SK-N-SH (cell line): ENCODE results near the gene MAP4K1. TPM values are rescaled to one million over a fixed set of nuclear protein-coding genes. Genes with fewer than 3 reads are reported as not detected.

ENCODE experiments used
- CTCF ChIA-PET: fragments of 300-600, 350-600 bp; formaldehyde crosslinking; extraction: SDS; loops from one replicate; lab custom pipeline; 2021; lab: Yijun Ruan, JAX
- POLR2A ChIA-PET: fragments of 350-600 bp; sonication (Branson Sonifier 250); formaldehyde crosslinking; extraction: SDS; loops from one replicate; lab custom pipeline; 2020; ENCODE audit warnings: antibody characterized with exemption, inconsistent platforms; lab: Yijun Ruan, JAX
- DNase-seq: peaks from one replicate; pipeline ENCODE4 v3.0.0; 2012
- H2AFZ ChIP-seq: fragments of 200-600 bp; sonication (generic); 2 replicates; pipeline ENCODE4 v1.8.1; 2016; ENCODE audit warnings: antibody characterized with exemption, mild to moderate bottlenecking, low read depth
- H3F3A ChIP-seq: fragments of 200-600 bp; sonication (generic); replicated peaks from 2 replicates; pipeline ENCODE3; 2016; ENCODE audit warnings: antibody characterized with exemption, mild to moderate bottlenecking; ENCODE audit not compliant: insufficient read depth
- H3K27ac ChIP-seq, 2 experiments: fragments of 200-500 bp in 1 of 2; fragments of 200-600 bp in 1 of 2; sonication (Bioruptor generic) in 1 of 2; sonication (generic), shearing (Covaris generic) in 1 of 2; 2 replicates each; pipeline versions ENCODE4 v1.5.1 to v1.6.1; 2014 to 2016; ENCODE audit warnings: low read depth in 2 of 2, inconsistent platforms in 1 of 2, low read length in 1 of 2, mild to moderate bottlenecking in 1 of 2, mixed read lengths in 1 of 2
- H3K27me3 ChIP-seq: fragments of 200-600 bp; sonication (generic), shearing (Covaris generic); 2 replicates; pipeline ENCODE4 v1.6.1; 2016; ENCODE audit warnings: mixed run types; ENCODE audit not compliant: insufficient read depth
- H3K36me3 ChIP-seq, 2 experiments: fragments of 200-500 bp in 1 of 2; fragments of 200-600 bp in 1 of 2; sonication (Bioruptor generic) in 1 of 2; sonication (generic) in 1 of 2; replicated peaks in 1 of 2; 2 replicates each; pipeline versions ENCODE3 to v1.5.1; 2014 to 2016; ENCODE audit warnings: low read length in 1 of 2, mild to moderate bottlenecking in 1 of 2; ENCODE audit not compliant: insufficient read depth in 2 of 2, control insufficient read depth in 1 of 2
- H3K4me1 ChIP-seq, 2 experiments: fragments of 200-500 bp in 1 of 2; fragments of 200-600 bp in 1 of 2; sonication (Bioruptor generic) in 1 of 2; sonication (generic), shearing (Covaris generic) in 1 of 2; 2 replicates each; pipeline versions ENCODE4 v1.5.1 to v1.6.1; 2014 to 2016; ENCODE audit warnings: low read depth in 1 of 2, low read length in 1 of 2, mixed run types in 1 of 2; ENCODE audit not compliant: insufficient read depth in 2 of 2, control insufficient read depth in 1 of 2
- H3K4me2 ChIP-seq: fragments of 200-600 bp; sonication (generic), shearing (Covaris generic); 2 replicates; pipeline ENCODE4 v1.6.1; 2017; ENCODE audit warnings: mixed run types
- H3K4me3 ChIP-seq, 2 experiments: fragments of 200-500 bp in 1 of 2; fragments of 200-600 bp in 1 of 2; sonication (Bioruptor generic) in 1 of 2; sonication (generic), shearing (Covaris generic) in 1 of 2; 2 replicates each; pipeline versions ENCODE4 v1.5.1 to v1.8.1; 2014 to 2016; ENCODE audit warnings: low read depth in 2 of 2, inconsistent platforms in 1 of 2, low read length in 1 of 2, mild to moderate bottlenecking in 1 of 2, mixed read lengths in 1 of 2, moderate library complexity in 1 of 2
- H3K79me2 ChIP-seq: fragments of 200-600 bp; sonication (generic); 2 replicates; pipeline ENCODE4 v1.8.1; 2017; ENCODE audit warnings: mild to moderate bottlenecking; ENCODE audit not compliant: insufficient read depth
- H3K9ac ChIP-seq: fragments of 200-600 bp; sonication (generic); 2 replicates; pipeline ENCODE4 v1.6.1; 2017; ENCODE audit warnings: mixed run types
- H3K9me2 ChIP-seq: fragments of 200-600 bp; sonication (generic); 2 replicates; pipeline ENCODE4 v1.6.1; 2017; ENCODE audit warnings: mixed run types
- H3K9me3 ChIP-seq: fragments of 200-600 bp; sonication (generic); 2 replicates; pipeline ENCODE4 v1.6.1; 2017; ENCODE audit warnings: mixed run types, mild to moderate bottlenecking, moderate library complexity
- H4K20me1 ChIP-seq: fragments of 200-600 bp; sonication (generic); 2 replicates; pipeline ENCODE4 v1.6.1; 2017; ENCODE audit warnings: mild to moderate bottlenecking, mixed run types; ENCODE audit not compliant: insufficient read depth
- CHD2 ChIP-seq: fragments of 150-350 bp; IDR thresholded peaks from 2 replicates; pipeline ENCODE4 v1.6.1; 2018; ENCODE audit warnings: low read length; ENCODE audit not compliant: partially characterized antibody
- ELF1 ChIP-seq: IDR thresholded peaks from 2 replicates; pipeline ENCODE4 v1.4.0; 2012
- EP300 ChIP-seq, 2 experiments: IDR thresholded peaks; 2 replicates each; pipeline versions ENCODE4 v1.4.0 to v1.6.1; 2012; ENCODE audit warnings: borderline replicate concordance in 1 of 2, low read depth in 1 of 2, low read length in 1 of 2
- EZH2phosphoT487 ChIP-seq: fragments of 200-600 bp; sonication (generic); IDR thresholded peaks from 2 replicates; pipeline ENCODE4 v1.6.1; 2017; ENCODE audit warnings: low read depth, mixed run types, mild to moderate bottlenecking, antibody characterized with exemption, moderate library complexity, borderline replicate concordance
- FOXJ3 ChIP-seq: sonication (generic); formaldehyde crosslinking; IDR thresholded peaks from 2 replicates; pipeline ENCODE4 v1.5.1; 2020; ENCODE audit warnings: mild to moderate bottlenecking, missing genetic modification reagents
- FOXM1 ChIP-seq: IDR thresholded peaks from 2 replicates; pipeline ENCODE4 v1.4.0; 2012; ENCODE audit warnings: low read depth, mild to moderate bottlenecking
- GABPA ChIP-seq: IDR thresholded peaks from 2 replicates; pipeline ENCODE4 v1.4.0; 2012; ENCODE audit warnings: low read depth, mild to moderate bottlenecking
- GATA2 ChIP-seq: sonication (generic); formaldehyde crosslinking; IDR thresholded peaks from 2 replicates; pipeline ENCODE4 v1.5.0; 2020; ENCODE audit warnings: mild to moderate bottlenecking, missing genetic modification reagents
- JUND ChIP-seq: IDR thresholded peaks from 2 replicates; pipeline ENCODE4 v1.4.0; 2012
- MEF2A ChIP-seq: IDR thresholded peaks from 2 replicates; pipeline ENCODE4 v1.4.0; 2012; ENCODE audit warnings: low read depth, borderline replicate concordance
- MXI1 ChIP-seq: IDR thresholded peaks from 2 replicates; pipeline ENCODE4 v1.6.1; 2012; ENCODE audit warnings: mild to moderate bottlenecking, low read depth, low read length, improper control_type of control experiment
- NFIC ChIP-seq: IDR thresholded peaks from 2 replicates; pipeline ENCODE4 v1.4.0; 2012; ENCODE audit warnings: borderline replicate concordance
- NRF1 ChIP-seq: IDR thresholded peaks from 2 replicates; pipeline ENCODE4 v1.6.1; 2012; ENCODE audit warnings: low read depth, mild to moderate bottlenecking, low read length
- RAD21 ChIP-seq: IDR thresholded peaks from 2 replicates; pipeline ENCODE4 v1.6.1; 2012; ENCODE audit warnings: mild to moderate bottlenecking, low read length
- RCOR1 ChIP-seq: fragments of 150-350 bp; IDR thresholded peaks from 2 replicates; pipeline ENCODE4 v1.6.1; 2017; ENCODE audit warnings: antibody characterized with exemption, low read length
- RFX5 ChIP-seq: IDR thresholded peaks from 2 replicates; pipeline ENCODE4 v1.6.1; 2012; ENCODE audit warnings: mild to moderate bottlenecking, improper control_type of control experiment, low read length
- RXRA ChIP-seq: IDR thresholded peaks from 2 replicates; pipeline ENCODE4 v1.4.0; 2012; ENCODE audit warnings: low read depth, mild to moderate bottlenecking, borderline replicate concordance
- TAF1 ChIP-seq: IDR thresholded peaks from 2 replicates; pipeline ENCODE4 v1.6.1; 2012; ENCODE audit warnings: low read depth, mild to moderate bottlenecking, low read length, moderate library complexity, borderline replicate concordance
- TEAD4 ChIP-seq: IDR thresholded peaks from 2 replicates; pipeline ENCODE4 v1.4.0; 2012; ENCODE audit warnings: mild to moderate bottlenecking, borderline replicate concordance; ENCODE audit not compliant: insufficient read depth
- WGBS: methylation state at CpG from one replicate; pipeline ENCODE4 v1.1.6; 2017; ENCODE audit warnings: low lambda C conversion rate; 5-methylcytosine and 5-hydroxymethylcytosine counted together
- polyA plus RNA-seq, 3 experiments: library from polyadenylated mRNA; depleted of rRNA; stranded (reverse); fragments of >200 nt; gene quantifications; 2 replicates each; pipeline ENCODE4 v1.2.3, GENCODE V29; 2012
- TF ChIP-seq, protein P1 (sequence below): IDR thresholded peaks from 2 replicates; pipeline ENCODE4 v1.4.0; 2012; ENCODE audit warnings: low read depth
- TF ChIP-seq, protein P2 (sequence below): fragments of 150-350 bp; IDR thresholded peaks from 2 replicates; pipeline ENCODE4 v1.6.1; 2017; ENCODE audit warnings: antibody characterized with exemption, low read length, low read depth, borderline replicate concordance
- TF ChIP-seq, protein P3 (sequence below): fragments of 200-600 bp; sonication (generic); IDR thresholded peaks from 2 replicates; pipeline ENCODE4 v1.6.1; 2017; ENCODE audit warnings: antibody characterized with exemption, mild to moderate bottlenecking, moderate library complexity
- TF ChIP-seq, protein P4 (sequence below): fragments of 150-350 bp; IDR thresholded peaks from 2 replicates; pipeline ENCODE4 v1.6.1; 2016; ENCODE audit warnings: mild to moderate bottlenecking, low read depth, low read length
- TF ChIP-seq, protein P5 (sequence below): IDR thresholded peaks from 2 replicates; pipeline ENCODE4 v1.4.0; 2012; ENCODE audit warnings: low read depth, borderline replicate concordance

Gene MAP4K1
- polyA plus RNA-seq, 1 of the 3 experiments (the other 2 are of a cell fraction): 0.31 TPM

DNA sequence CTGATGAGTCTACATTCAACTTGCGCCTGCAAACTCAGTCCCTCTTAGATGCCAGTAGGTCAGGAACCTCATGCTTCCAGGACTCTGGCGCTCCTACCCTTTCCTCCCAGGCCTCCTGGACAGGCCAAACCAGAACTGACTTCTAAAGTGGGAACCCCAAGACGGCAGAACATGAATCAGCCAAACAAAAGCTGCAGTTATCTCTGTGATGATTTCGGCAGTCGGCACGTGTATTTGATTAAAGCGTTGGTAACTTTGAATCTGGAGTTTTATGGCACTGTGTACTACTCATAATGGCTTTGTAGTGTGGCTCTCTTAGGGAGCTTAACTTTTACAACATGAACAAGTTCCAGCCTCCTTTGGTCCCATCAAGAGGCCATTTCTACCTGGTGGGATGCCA, 43.4 kb upstream of the MAP4K1 start:
- DNase-seq: no peak
- Histone ChIP-seq H3K27ac (peak overlapping the region; percentile 30 to 99; a peak in 3 of 4 replicates), H3K4me1 (peaks cover 33 to 71% of the 10 kb centered on the region in 2 experiments; a peak in 3 of 4 replicates), H3K79me2 (peaks cover 95% of the 10 kb centered on the region), H3F3A (peaks cover 49% of the 10 kb centered on the region), H4K20me1 (peaks cover 23% of the 10 kb centered on the region), H3K36me3 (peaks cover 6 to 12% of the 10 kb centered on the region in 2 experiments), H3K9me2 (no peaks in the 10 kb centered on the region), H3K4me2 (no peak overlapping the region; the same call in 1 of the 2 replicates), H2AFZ (no peak overlapping the region), H3K9me3 (no peaks in the 10 kb centered on the region), H3K27me3 (no peaks in the 10 kb centered on the region), H3K4me3 (no peak overlapping the region), H3K9ac (no peak overlapping the region)
- TF ChIP-seq, protein P1, sequence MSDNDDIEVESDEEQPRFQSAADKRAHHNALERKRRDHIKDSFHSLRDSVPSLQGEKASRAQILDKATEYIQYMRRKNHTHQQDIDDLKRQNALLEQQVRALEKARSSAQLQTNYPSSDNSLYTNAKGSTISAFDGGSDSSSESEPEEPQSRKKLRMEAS: no peak
- TF ChIP-seq TEAD4: no peak
- TF ChIP-seq GATA2: no peak
- no peak for TF ChIP-seq CHD2
- TF ChIP-seq, protein P2, sequence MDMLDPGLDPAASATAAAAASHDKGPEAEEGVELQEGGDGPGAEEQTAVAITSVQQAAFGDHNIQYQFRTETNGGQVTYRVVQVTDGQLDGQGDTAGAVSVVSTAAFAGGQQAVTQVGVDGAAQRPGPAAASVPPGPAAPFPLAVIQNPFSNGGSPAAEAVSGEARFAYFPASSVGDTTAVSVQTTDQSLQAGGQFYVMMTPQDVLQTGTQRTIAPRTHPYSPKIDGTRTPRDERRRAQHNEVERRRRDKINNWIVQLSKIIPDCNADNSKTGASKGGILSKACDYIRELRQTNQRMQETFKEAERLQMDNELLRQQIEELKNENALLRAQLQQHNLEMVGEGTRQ: no peak
- TF ChIP-seq FOXM1: no peak
- no peak for TF ChIP-seq FOXJ3 (CRISPR knock-in tag)
- 79% methylated on average over 7 of the region's 7 CpGs for WGBS
- ChIA-PET CTCF (no interaction called here), POLR2A (no interaction called here)

DNA sequence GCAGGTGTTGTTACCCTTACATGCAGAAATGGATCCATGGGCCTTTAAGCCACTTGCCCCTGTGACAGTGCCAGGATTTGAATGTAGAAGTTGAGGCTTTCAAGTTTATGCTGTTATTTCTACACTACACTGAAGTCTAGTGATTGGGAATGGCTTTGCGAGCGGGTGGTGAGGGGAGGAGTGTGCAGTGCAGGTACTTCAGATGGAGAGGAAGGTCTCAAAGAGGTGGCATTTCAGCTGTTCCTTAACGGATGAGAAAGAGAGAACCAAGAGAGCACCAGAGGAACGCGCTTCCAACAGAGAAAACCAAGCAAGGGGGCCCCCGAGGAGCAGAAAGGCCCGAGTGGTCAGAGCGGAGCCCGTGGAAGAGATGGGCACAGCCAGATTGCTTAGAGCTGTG, 43.0 kb upstream of the MAP4K1 start:
- Histone ChIP-seq H3K4me2 (no peak overlapping the region; the same call in 1 of the 2 replicates), H3K27ac (peak overlapping the region; percentile 30 to 99; a peak in 3 of 4 replicates), H3K27me3 (no peaks in the 10 kb centered on the region), H3K9me2 (no peaks in the 10 kb centered on the region), H3K9ac (no peak overlapping the region), H3K9me3 (no peaks in the 10 kb centered on the region), H4K20me1 (peaks cover 23% of the 10 kb centered on the region), H3K36me3 (peaks cover 6 to 16% of the 10 kb centered on the region in 2 experiments), H3F3A (peaks cover 50% of the 10 kb centered on the region), H3K4me3 (no peak overlapping the region), H2AFZ (no peak overlapping the region), H3K4me1 (peaks cover 29 to 68% of the 10 kb centered on the region in 2 experiments; a peak in 3 of 4 replicates), H3K79me2 (peaks cover 95% of the 10 kb centered on the region)
- TF ChIP-seq NRF1 (no peak), NFIC (no peak), ELF1 (no peak), EZH2phosphoT487 (no peak), GABPA (no peak), RXRA (no peak), MEF2A (no peak), MXI1 (no peak), RAD21 (no peak), EP300 (IDR thresholded peaks at IDR 0.05; ENCODE audit: borderline replicate concordance in 1 of 2, low read depth in 1 of 2, low read length in 1 of 2) (no peak), RCOR1 (no peak), RFX5 (no peak), TAF1 (no peak), JUND (no peak)
- TF ChIP-seq, protein P3, sequence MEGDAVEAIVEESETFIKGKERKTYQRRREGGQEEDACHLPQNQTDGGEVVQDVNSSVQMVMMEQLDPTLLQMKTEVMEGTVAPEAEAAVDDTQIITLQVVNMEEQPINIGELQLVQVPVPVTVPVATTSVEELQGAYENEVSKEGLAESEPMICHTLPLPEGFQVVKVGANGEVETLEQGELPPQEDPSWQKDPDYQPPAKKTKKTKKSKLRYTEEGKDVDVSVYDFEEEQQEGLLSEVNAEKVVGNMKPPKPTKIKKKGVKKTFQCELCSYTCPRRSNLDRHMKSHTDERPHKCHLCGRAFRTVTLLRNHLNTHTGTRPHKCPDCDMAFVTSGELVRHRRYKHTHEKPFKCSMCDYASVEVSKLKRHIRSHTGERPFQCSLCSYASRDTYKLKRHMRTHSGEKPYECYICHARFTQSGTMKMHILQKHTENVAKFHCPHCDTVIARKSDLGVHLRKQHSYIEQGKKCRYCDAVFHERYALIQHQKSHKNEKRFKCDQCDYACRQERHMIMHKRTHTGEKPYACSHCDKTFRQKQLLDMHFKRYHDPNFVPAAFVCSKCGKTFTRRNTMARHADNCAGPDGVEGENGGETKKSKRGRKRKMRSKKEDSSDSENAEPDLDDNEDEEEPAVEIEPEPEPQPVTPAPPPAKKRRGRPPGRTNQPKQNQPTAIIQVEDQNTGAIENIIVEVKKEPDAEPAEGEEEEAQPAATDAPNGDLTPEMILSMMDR: no peak
- TF ChIP-seq, protein P4, sequence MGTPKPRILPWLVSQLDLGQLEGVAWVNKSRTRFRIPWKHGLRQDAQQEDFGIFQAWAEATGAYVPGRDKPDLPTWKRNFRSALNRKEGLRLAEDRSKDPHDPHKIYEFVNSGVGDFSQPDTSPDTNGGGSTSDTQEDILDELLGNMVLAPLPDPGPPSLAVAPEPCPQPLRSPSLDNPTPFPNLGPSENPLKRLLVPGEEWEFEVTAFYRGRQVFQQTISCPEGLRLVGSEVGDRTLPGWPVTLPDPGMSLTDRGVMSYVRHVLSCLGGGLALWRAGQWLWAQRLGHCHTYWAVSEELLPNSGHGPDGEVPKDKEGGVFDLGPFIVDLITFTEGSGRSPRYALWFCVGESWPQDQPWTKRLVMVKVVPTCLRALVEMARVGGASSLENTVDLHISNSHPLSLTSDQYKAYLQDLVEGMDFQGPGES: no peak
- TF ChIP-seq, protein P5, sequence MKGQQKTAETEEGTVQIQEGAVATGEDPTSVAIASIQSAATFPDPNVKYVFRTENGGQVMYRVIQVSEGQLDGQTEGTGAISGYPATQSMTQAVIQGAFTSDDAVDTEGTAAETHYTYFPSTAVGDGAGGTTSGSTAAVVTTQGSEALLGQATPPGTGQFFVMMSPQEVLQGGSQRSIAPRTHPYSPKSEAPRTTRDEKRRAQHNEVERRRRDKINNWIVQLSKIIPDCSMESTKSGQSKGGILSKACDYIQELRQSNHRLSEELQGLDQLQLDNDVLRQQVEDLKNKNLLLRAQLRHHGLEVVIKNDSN: no peak
- POLR2A ChIA-PET: no interaction called here
- no peak for DNase-seq
- CTCF ChIA-PET: no interaction called here
- 93% methylated on average over 9 of the region's 9 CpGs for WGBS
